Liver (tissue), 10 donors: ENCODE data around the gene RANBP1. TPM values are rescaled to one million over a fixed set of nuclear protein-coding genes. Genes with fewer than 3 reads are reported as not detected.

Source experiments
- DNase-seq: peaks from one replicate; pipeline ENCODE4 v3.0.0-alpha.2; 2017; ENCODE audit warnings: low spot score
- H3K27ac ChIP-seq, 2 donors: one replicate each; pipeline ENCODE4 v1.7.0; 2013; ENCODE audit warnings: inconsistent platforms in 2 of 2, low read length in 2 of 2, control low read depth in 1 of 2, low read depth in 1 of 2, mild to moderate bottlenecking in 1 of 2
- H3K27me3 ChIP-seq, 4 donors: one replicate each; pipeline versions ENCODE4 v1.6.1 to v1.7.0; 2013; ENCODE audit warnings: low read length in 3 of 4, inconsistent platforms in 1 of 4, mild to moderate bottlenecking in 1 of 4, moderate library complexity in 1 of 4; ENCODE audit not compliant: control insufficient read depth in 4 of 4, insufficient read depth in 4 of 4
- H3K36me3 ChIP-seq, 4 donors: one replicate each; pipeline versions ENCODE4 v1.6.1 to v1.7.0; 2013; ENCODE audit warnings: low read length in 3 of 4, mild to moderate bottlenecking in 3 of 4, low read depth in 1 of 4, moderate library complexity in 1 of 4; ENCODE audit not compliant: control insufficient read depth in 4 of 4, insufficient read depth in 3 of 4
- H3K4me1 ChIP-seq, 4 donors: one replicate each; pipeline versions ENCODE4 v1.6.1 to v1.7.0; 2013; ENCODE audit warnings: low read length in 3 of 4, mild to moderate bottlenecking in 3 of 4, moderate library complexity in 1 of 4; ENCODE audit not compliant: control insufficient read depth in 4 of 4, insufficient read depth in 4 of 4
- H3K4me3 ChIP-seq, 3 donors: one replicate each; pipeline versions ENCODE4 v1.6.1 to v1.7.0; 2013; ENCODE audit warnings: low read length in 3 of 3, control low read depth in 1 of 3, low read depth in 1 of 3, mild to moderate bottlenecking in 1 of 3
- H3K9ac ChIP-seq, 2 donors: one replicate each; pipeline ENCODE4 v1.7.0; 2013; ENCODE audit warnings: low read length in 2 of 2, mild to moderate bottlenecking in 2 of 2, moderate library complexity in 2 of 2, control low read depth in 1 of 2, low read depth in 1 of 2
- H3K9me3 ChIP-seq, 4 donors: one replicate each; pipeline versions ENCODE4 v1.6.1 to v1.7.0; 2013; ENCODE audit warnings: low read length in 3 of 4; ENCODE audit not compliant: control insufficient read depth in 4 of 4
- EGR1 ChIP-seq, 2 donors: IDR thresholded peaks; 2 replicates each; pipeline ENCODE4 v1.6.1; 2016 to 2018; ENCODE audit warnings: antibody characterized with exemption in 2 of 2, low read depth in 2 of 2
- FOXA1 ChIP-seq: IDR thresholded peaks from 2 replicates; pipeline ENCODE4 v1.6.1; 2016; ENCODE audit warnings: antibody characterized with exemption
- NR2F2 ChIP-seq: IDR thresholded peaks from 2 replicates; pipeline ENCODE4 v1.6.1; 2016; ENCODE audit warnings: antibody characterized with exemption
- RAD21 ChIP-seq, 2 donors: IDR thresholded peaks; 2 replicates each; pipeline ENCODE4 v1.6.1; 2016; ENCODE audit warnings: antibody characterized with exemption in 2 of 2, mild to moderate bottlenecking in 2 of 2
- TAF1 ChIP-seq: conservative IDR thresholded peaks from 2 replicates; pipeline ENCODE4 v1.6.1; 2016; ENCODE audit warnings: antibody characterized with exemption, mild to moderate bottlenecking
- YY1 ChIP-seq: IDR thresholded peaks from 2 replicates; pipeline ENCODE4 v1.6.1; 2016; ENCODE audit warnings: antibody characterized with exemption, mild to moderate bottlenecking
- WGBS: extraction: QIAGEN DNeasy Blood & Tissue Kit; methylation state at CpG from one replicate; pipeline ENCODE4 v1.1.7; 2013; 5-methylcytosine and 5-hydroxymethylcytosine counted together
- polyA plus RNA-seq, 2 donors: library from polyadenylated mRNA; stranded (reverse) in 1 of 2; unstranded in 1 of 2; fragments of 200-250 nt in 1 of 2; fragments of >200 nt in 1 of 2; fragmentation: Nextera tagmentation in 1 of 2; extraction: Ambion mirVana in 1 of 2; gene quantifications; one replicate each; pipeline versions ENCODE4 v1.2.1 to v1.2.3, GENCODE V29; 2013 to 2015
- small RNA-seq: library from RNA; depleted of rRNA; stranded (forward); fragments of <200 nt; gene quantifications from one replicate; pipeline ENCODE3, GENCODE V24; 2014
- total RNA-seq, 2 donors: library from RNA; depleted of rRNA; stranded (reverse); fragments of >200 nt; gene quantifications; one replicate each; pipeline ENCODE4 v1.2.3, GENCODE V29; 2014
- TF ChIP-seq, protein P1 (sequence below): fragments of 150-350 bp; IDR thresholded peaks from 2 replicates; pipeline ENCODE4 v1.5.1; 2017; ENCODE audit warnings: improper control_type of control experiment, low read depth, low read length; ENCODE audit not compliant: missing input control
- TF ChIP-seq, protein P2 (sequence below): IDR thresholded peaks from 2 replicates; pipeline ENCODE4 v1.6.1; 2016; ENCODE audit warnings: antibody characterized with exemption
- TF ChIP-seq, protein P3 (sequence below): IDR thresholded peaks from 2 replicates; pipeline ENCODE4 v1.6.1; 2016; ENCODE audit warnings: antibody characterized with exemption
- donor health status: healthy.
- donor health status: healthy.
- donor health status: healthy.
- donor health status: healthy.
- donor health status: healthy.

RANBP1 gene
- total and polyA plus RNA-seq, 4 donors: 62.3 to 102 (median 87.8) TPM

DNA sequence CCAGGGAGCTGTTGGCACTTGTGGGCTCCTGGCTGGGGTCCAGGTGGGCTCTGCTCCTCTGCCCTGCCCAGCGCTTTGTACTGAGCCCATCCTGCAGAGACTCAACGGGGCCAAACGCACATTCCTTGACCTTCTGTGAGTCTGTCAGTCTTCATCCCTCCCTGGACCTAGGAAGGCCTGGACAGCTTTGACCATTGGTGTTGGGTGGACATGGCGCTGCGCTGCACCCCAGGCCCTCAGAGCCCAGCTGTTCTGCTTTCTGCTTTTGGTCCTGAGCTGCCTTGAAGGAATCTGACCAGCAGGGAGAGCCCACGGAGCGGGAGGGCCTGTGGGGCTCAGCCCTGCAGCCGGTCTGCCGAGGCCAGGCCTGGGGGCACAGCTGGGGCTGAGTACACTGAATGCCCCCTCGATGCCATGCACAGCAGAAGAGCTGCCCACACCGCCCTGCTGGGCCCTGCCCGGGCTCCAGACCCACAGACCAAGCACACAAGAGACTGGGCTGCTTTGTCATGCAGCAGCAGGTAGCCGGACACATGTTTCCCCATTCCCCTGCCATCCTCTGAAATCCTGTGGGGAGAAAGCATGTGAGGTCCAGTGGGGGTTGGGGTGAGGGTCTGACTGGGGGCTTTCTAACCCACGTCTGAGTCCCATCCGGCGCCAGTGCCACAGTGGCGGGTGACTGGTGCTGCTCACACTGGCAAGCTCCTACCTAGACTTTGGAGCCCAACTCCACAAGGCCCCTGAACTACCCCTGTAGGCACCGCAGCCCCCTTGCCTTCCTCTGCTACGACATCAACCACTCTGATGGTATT is 59.1 kb downstream of the RANBP1 start:
- Histone ChIP-seq H3K27me3 (no peaks in the 10 kb centered on the region), H3K4me1 (peaks cover 7 to 36% (median 27%) of the 10 kb centered on the region in 4 donors), H3K9me3 (no peaks in the 10 kb centered on the region), H3K9ac (no peak overlapping the region), H3K36me3 (no peaks in the 10 kb centered on the region), H3K27ac (no peak overlapping the region), H3K4me3 (no peak overlapping the region)
- 79% methylated on average over 19 of the region's 19 CpGs for WGBS
- DNase-seq: no peak
- TF ChIP-seq, protein P1, sequence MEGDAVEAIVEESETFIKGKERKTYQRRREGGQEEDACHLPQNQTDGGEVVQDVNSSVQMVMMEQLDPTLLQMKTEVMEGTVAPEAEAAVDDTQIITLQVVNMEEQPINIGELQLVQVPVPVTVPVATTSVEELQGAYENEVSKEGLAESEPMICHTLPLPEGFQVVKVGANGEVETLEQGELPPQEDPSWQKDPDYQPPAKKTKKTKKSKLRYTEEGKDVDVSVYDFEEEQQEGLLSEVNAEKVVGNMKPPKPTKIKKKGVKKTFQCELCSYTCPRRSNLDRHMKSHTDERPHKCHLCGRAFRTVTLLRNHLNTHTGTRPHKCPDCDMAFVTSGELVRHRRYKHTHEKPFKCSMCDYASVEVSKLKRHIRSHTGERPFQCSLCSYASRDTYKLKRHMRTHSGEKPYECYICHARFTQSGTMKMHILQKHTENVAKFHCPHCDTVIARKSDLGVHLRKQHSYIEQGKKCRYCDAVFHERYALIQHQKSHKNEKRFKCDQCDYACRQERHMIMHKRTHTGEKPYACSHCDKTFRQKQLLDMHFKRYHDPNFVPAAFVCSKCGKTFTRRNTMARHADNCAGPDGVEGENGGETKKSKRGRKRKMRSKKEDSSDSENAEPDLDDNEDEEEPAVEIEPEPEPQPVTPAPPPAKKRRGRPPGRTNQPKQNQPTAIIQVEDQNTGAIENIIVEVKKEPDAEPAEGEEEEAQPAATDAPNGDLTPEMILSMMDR: peak; percentile 28
- peak; percentile 59 to 74 for TF ChIP-seq RAD21 (IDR thresholded peaks at IDR 0.05)
- TF ChIP-seq, protein P2, sequence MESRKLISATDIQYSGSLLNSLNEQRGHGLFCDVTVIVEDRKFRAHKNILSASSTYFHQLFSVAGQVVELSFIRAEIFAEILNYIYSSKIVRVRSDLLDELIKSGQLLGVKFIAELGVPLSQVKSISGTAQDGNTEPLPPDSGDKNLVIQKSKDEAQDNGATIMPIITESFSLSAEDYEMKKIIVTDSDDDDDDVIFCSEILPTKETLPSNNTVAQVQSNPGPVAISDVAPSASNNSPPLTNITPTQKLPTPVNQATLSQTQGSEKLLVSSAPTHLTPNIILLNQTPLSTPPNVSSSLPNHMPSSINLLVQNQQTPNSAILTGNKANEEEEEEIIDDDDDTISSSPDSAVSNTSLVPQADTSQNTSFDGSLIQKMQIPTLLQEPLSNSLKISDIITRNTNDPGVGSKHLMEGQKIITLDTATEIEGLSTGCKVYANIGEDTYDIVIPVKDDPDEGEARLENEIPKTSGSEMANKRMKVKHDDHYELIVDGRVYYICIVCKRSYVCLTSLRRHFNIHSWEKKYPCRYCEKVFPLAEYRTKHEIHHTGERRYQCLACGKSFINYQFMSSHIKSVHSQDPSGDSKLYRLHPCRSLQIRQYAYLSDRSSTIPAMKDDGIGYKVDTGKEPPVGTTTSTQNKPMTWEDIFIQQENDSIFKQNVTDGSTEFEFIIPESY: no peak

DNA sequence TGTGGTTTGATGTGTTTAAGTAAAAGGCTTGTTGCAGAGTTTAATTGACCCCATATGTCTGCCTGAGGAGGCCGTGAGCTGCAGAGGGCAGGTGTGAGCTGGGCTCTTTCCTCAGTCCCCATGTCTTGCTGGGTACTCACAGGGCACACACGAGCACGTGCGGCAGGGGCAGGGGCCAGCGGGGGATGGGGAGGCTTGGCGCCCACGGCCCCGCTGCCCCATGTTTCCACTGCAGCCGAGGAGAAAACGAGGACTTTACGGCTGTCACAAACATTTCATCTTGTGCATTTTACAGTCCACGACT is 59.6 kb downstream of the RANBP1 start:
- Histone ChIP-seq H3K27me3 (no peaks in the 10 kb centered on the region), H3K27ac (no peak overlapping the region), H3K9ac (no peak overlapping the region), H3K9me3 (no peaks in the 10 kb centered on the region), H3K4me3 (no peak overlapping the region), H3K4me1 (peaks cover 7 to 38% (median 28%) of the 10 kb centered on the region in 4 donors), H3K36me3 (no peaks in the 10 kb centered on the region)
- DNase-seq: no peak
- TF ChIP-seq, protein P1: peak; percentile 6
- TF ChIP-seq RAD21 (IDR thresholded peaks at IDR 0.05) (peak in 1 of 2 donors; percentile 33), YY1 (no peak), FOXA1 (no peak)
- 68% methylated on average over 12 of the region's 12 CpGs for WGBS

DNA sequence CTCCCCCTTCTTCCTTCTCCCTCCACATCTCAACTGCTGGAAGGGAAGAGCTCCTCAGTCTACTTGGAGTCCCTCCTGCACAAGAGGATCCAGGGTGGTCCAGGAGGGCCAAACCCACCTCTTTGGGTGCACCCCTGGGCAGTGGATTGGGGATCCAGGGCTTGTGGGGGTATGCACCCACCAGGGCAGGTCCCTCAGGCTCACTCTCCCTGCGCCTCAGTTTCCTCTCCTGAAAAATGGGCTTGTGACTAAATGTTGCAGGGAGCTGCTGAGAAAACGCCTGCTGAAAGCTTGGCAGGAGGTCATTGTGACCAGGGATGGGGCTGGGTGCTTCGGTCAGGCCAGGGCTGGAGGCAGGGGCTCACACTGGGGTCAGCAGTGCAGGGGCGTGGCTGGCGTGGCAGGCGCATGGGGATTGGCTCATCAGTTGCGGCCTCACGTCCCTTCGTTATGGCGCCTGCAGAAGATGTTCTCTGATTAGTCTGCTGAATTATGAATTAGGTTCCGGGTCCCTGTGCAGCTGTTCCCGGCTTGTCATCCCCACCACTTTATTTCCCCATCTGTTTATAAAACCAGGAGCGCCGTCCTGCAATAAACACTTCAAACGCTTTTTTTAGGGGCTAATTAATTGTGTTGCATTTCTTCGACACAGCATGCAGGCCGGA is 60.6 kb downstream of the RANBP1 start:
- DNase-seq: no peak
- Histone ChIP-seq H3K36me3 (no peaks in the 10 kb centered on the region), H3K9ac (no peak overlapping the region), H3K4me1 (peaks cover 11 to 38% (median 32%) of the 10 kb centered on the region in 4 donors), H3K9me3 (no peaks in the 10 kb centered on the region), H3K27me3 (no peaks in the 10 kb centered on the region), H3K27ac (no peak overlapping the region), H3K4me3 (no peak overlapping the region)
- TF ChIP-seq EGR1 (IDR thresholded peaks at IDR 0.05; ENCODE audit: low read depth in 2 of 2) (no peak), NR2F2 (no peak), TAF1 (no peak)
- TF ChIP-seq, protein P3, sequence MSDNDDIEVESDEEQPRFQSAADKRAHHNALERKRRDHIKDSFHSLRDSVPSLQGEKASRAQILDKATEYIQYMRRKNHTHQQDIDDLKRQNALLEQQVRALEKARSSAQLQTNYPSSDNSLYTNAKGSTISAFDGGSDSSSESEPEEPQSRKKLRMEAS: no peak
- 86% methylated on average over 17 of the region's 17 CpGs for WGBS

Small RNA genes lying within 50 kb of the gene (small RNA-seq; reads per million reads assigned to genes)
- gene MIR6816: 0.11 reads per million
- gene RF00017: not detected
- not detected for gene RF00599

Other genes with a start within 250 kb of the RANBP1 start
- 100 to 1,000 TPM in 1 of 2 donors, 10 to 100 TPM in 1; 75.3 to 136 TPM for gene COMT, start 174.3 kb upstream of the RANBP1 start, total RNA-seq
- gene COMT, start 174.3 kb upstream of the RANBP1 start, polyA plus RNA-seq: 100 to 1,000 TPM; 156 to 430 TPM
- 10 to 100 TPM; 22.2 to 30.2 TPM for gene TXNRD2, start 174.3 kb upstream of the RANBP1 start, total RNA-seq
- gene TXNRD2, start 174.3 kb upstream of the RANBP1 start, polyA plus RNA-seq: 10 to 100 TPM; 37.0 to 41.3 TPM
- 10 to 100 TPM; 41.6 to 48.8 TPM for gene ARVCF, start 99.3 kb upstream of the RANBP1 start, total RNA-seq
- gene ARVCF, start 99.3 kb upstream of the RANBP1 start, polyA plus RNA-seq: 10 to 100 TPM in 1 of 2 donors, 1 to 10 TPM in 1; 3.8 to 10.6 TPM
- gene TANGO2, start 95.0 kb upstream of the RANBP1 start, total RNA-seq: 100 to 1,000 TPM in 1 of 2 donors, 10 to 100 TPM in 1; 20.5 to 153 TPM
- 10 to 100 TPM; 10.8 to 11.7 TPM for gene TANGO2, start 95.0 kb upstream of the RANBP1 start, polyA plus RNA-seq
- gene DGCR8, start 35.9 kb upstream of the RANBP1 start, total RNA-seq: 10 to 100 TPM; 22.6 to 27.1 TPM
- gene DGCR8, start 35.9 kb upstream of the RANBP1 start, polyA plus RNA-seq: 1 to 10 TPM; 7.9 to 9.0 TPM
- 10 to 100 TPM; 26.2 to 32.9 TPM for gene TRMT2A, start 1.1 kb downstream of the RANBP1 start, total RNA-seq
- gene TRMT2A, start 1.1 kb downstream of the RANBP1 start, polyA plus RNA-seq: 10 to 100 TPM; 19.9 to 24.1 TPM
- gene ZDHHC8, start 15.7 kb downstream of the RANBP1 start, total RNA-seq: 1 to 10 TPM; 2.9 to 7.7 TPM
- 10 to 100 TPM in 1 of 2 donors, 1 to 10 TPM in 1; 5.8 to 11.8 TPM for gene ZDHHC8, start 15.7 kb downstream of the RANBP1 start, polyA plus RNA-seq
- not detected for gene CCDC188, start 35.0 kb downstream of the RANBP1 start, total RNA-seq
- gene CCDC188, start 35.0 kb downstream of the RANBP1 start, polyA plus RNA-seq: not detected
- gene RTN4R, start 152.2 kb downstream of the RANBP1 start, total RNA-seq: 1 to 10 TPM in 1 of 2 donors, under 1 TPM in 1; 0.33 to 1.1 TPM
- 10 to 100 TPM in 1 of 2 donors, 1 to 10 TPM in 1; 1.2 to 10.4 TPM for gene RTN4R, start 152.2 kb downstream of the RANBP1 start, polyA plus RNA-seq
- 10 to 100 TPM; 40.7 to 58.8 TPM for gene DGCR6L, start 204.0 kb downstream of the RANBP1 start, total RNA-seq
- gene DGCR6L, start 204.0 kb downstream of the RANBP1 start, polyA plus RNA-seq: 100 to 1,000 TPM in 1 of 2 donors, 10 to 100 TPM in 1; 88.2 to 105 TPM